HUDEP-2 (cell line): ENCODE data around the gene CD2BP2.

ENCODE experiments used
- DNase-seq, 76 experiments: peaks; one replicate each; lab custom pipeline; 2025; ENCODE audit not compliant: unreplicated experiment in 76 of 76; lab: John Stamatoyannopoulos, UW

CD2BP2 gene

GRCh38 chr16:30379158-30379783 lies 24.2 kb upstream of the CD2BP2 start:
- DNase-seq = no peak

- DNase-seq = peak in 73 of 76 experiments; percentile 77 to 99 (median 97)
These were observed 23.4 kb upstream of the CD2BP2 start for GRCh38 chr16:30378236-30379157.

- peak in 71 of 76 experiments; percentile 26 to 89 (median 78) for DNase-seq
These were observed 22.7 kb upstream of the CD2BP2 start for GRCh38 chr16:30377812-30378235.

DNA sequence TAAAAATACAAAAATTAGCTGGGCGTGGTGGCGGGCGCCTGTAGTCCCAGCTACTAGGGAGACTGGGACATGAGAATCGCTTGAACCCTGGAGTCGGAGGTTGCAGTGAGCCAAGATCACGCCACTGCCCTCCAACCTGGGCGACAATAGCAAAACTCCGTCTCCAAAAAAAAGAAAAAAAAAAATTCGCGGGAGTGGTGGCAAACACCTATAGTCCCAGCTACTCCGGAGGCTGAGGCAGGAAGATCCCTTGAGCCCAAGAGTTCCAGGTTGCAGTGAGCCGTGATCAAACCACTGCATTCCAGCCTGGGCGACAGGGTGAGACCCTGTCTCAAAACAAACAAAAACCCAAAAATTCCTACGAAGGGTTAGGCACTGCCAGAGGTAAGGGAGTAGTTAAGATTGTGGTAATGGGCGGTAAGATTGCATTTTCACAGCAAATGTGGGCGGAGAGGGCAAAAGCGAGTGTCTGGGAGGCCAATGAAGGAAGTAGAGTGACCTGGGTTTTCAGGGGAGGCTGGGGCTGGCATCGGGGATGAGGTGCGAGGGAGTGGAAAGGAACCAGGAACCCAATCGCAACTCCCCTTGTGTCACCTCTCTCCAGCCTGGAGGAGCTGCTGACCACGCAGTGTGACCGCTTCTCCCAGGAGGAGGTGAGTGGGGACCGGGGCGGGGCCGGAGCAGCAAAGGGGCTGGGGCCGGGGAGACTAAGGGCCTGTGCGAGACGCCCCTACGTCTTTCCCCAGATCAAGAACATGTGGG lies 22.1 kb upstream of the CD2BP2 start:
- peak in 3 of 76 experiments; percentile 56 to 79 (median 64) for DNase-seq

DNA sequence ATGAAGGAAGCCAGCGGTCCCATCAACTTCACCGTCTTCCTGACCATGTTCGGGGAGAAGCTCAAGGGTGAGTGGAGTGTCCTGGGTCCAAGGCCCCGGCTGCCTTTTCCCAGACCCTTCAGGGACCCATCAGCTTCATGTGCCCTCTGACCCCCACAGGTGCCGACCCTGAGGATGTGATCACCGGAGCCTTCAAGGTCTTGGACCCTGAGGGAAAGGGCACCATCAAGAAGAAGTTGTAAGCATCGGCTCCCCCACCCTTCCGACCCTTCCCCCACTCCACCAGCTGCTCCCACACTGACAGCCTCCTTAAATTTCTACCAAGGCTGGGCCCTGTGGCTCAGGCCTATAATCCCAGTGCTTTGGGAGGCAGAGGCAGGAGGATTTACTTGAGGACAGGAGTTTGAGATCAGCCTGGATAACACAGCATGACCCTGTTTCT lies 21.4 kb upstream of the CD2BP2 start:
- no peak for DNase-seq

- DNase-seq = no peak
These were observed 20.8 kb upstream of the CD2BP2 start for GRCh38 chr16:30375864-30376263.

DNA sequence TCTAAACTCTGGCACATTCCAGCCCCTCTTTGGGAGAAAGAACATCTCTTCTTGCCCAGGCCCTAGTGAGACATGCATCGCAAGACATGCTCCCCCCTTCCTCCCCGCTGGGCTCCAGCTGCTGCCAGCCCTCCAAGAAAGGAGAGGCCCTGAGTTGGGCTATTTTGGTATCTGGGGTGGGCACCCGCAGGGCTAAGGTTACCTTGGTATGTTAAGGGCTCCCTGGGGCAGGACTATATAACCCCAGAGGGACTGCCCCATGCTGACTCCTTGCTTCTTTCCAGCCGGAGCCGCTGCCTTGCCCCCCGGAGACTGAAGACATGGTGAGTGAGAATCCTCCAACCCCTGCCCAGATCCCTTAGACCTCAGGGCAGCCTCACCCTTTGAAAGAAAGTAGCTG lies 19.4 kb upstream of the CD2BP2 start, which contains the start of gene MYL11:
TSS of gene MYL11 (plus strand) at position 265 of the 400 bp plus-strand sequence. CDS start at position 321, 56 bp downstream.
- DNase-seq = no peak

DNA sequence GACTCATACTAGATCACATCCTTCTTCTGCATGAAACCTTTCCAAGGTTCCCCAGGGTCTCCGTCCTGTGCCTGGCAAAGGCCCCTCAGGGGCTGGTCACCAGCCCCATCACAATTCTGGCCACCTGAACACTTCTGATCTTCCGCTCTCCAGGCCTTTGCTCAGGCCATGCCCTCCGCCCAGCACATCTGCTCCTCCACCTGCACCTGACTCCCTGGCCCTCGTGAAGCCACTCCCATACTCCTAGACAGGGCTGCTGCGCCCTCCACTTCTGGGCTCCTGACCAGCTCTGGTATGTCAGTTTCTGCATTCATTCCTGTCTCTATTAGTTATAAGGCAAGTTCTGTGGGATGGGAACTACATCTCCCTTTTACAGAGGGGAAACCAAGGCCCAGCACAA lies 17.6 kb upstream of the CD2BP2 start:
- DNase-seq = no peak

- DNase-seq = peak in 1 of 76 experiments; percentile 6
These were observed 17.1 kb upstream of the CD2BP2 start for GRCh38 chr16:30372038-30372712.

GRCh38 chr16:30371248-30371816 lies 16.2 kb upstream of the CD2BP2 start:
- no peak for DNase-seq

GRCh38 chr16:30370456-30371247 lies 15.5 kb upstream of the CD2BP2 start, which contains the start of gene TBC1D10B:
Gene TBC1D10B (minus strand): TSS chr16:30370494. CDS start chr16:30370183, 311 bp downstream.
- peak in 75 of 76 experiments; percentile 50 to 100 (median 100) for DNase-seq

GRCh38 chr16:30369938-30370455 lies 14.9 kb upstream of the CD2BP2 start:
- no peak for DNase-seq

DNA sequence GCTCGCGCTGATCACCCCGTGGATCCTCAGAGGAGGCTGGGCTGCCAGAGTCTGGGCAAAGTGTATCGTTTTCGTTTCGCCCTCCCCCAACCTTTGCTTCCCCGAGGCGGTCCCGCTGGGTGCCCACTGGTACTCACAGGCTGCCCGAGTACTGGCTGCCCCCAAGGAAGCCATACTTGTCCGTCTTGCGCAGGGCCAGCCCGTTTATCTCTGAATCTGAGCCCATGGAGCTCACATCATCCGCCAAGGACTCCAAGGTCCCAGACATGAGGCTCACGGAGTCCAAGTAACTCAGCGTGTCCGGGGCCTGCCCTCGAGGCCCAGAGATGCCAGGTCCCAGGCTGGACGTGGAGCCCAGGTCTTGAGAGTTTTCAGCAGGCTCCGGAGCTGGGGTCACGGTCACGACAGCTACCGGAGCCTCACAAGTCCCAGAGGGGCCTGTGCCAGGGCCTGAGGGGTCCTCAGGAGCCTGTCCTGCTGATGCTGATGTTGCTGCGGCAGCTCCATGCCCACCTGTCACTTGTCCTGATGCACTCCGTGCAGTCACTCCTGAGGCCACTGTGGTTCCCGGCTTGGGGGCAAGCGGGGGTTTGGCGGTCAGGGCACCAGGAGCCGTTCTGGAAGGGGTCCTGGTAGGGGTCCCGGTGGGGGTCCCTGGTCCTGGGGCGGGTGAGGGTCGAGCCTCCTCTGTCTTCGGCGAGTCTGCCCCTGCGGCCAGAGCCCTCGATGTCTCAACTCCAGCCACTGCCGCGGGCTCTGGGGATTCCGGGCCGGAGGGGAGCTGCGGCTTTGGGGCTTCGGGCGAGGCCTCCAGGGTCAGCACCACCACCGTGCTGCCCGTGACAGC lies 14.2 kb upstream of the CD2BP2 start:
- peak in 1 of 76 experiments; percentile 7 for DNase-seq

- DNase-seq = no peak
These were observed 13.6 kb upstream of the CD2BP2 start for GRCh38 chr16:30368792-30369090.

- no peak for DNase-seq
These were observed 13.1 kb upstream of the CD2BP2 start for GRCh38 chr16:30368122-30368791.

GRCh38 chr16:30367349-30368009 lies 12.4 kb upstream of the CD2BP2 start:
- no peak for DNase-seq

DNA sequence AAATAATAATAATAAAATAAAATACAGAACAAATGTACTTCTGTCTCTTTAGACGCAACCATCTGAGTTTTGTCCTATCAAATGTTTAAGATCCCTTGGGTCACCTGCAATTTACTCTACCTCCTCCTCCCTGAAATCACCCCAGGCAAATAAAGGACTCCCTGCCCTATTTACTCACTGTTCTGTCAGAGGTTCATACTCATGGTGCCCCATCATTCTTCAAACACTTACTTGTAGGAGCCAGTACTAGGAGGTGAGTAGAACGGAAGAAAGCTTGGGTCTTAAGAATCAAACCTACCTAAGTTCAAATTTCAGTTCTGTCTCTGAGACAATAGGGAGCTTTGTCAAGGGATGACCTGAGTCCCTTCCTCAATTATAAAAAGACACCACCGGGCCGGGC lies 11.4 kb upstream of the CD2BP2 start:
- no peak for DNase-seq
